Stimulated activated naive CD8-positive, alpha-beta T cell treated with anti-CD3 and anti-CD28 coated beads, Interleukin-15, Interleukin-2, amounts not matched to agents 100 U/mL and 50 U/mL, for 24 hours (primary cell): ENCODE results near the gene TDP2.
"Not testable (repeated sequence)": the region's sequence is repeated elsewhere in the genome, so short reads cannot be mapped to it uniquely, and the experiment has no call there.

Experiments
- ATAC-seq: fragments of 150-1000 bp; cut with Tn5 transposase; one replicate; pipeline ENCODE4 v1.10.0; 2021
- DNase-seq: peaks from one replicate; pipeline ENCODE4 v3.0.0; 2021

Gene TDP2

DNA sequence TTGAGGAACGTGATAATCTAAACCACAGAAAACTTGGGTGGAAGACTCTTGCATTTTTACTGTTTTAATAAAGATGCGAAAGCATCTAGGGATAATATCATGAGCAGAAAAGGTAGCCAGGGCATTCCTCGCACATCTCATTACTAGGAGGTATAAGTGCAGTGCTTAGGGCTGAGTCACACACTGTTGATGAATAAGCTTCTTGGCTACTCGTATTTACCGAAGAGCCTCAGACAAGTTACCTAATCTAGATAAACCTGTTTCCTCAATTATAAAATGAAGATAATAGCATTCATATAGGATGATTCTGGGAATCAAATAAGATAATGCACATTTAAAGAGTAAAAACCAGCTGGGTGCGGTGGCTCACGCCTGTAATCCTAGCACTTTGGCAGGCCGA lies 19.9 kb downstream of the TDP2 start:
- no peak for DNase-seq
- ATAC-seq, result no peak

DNA sequence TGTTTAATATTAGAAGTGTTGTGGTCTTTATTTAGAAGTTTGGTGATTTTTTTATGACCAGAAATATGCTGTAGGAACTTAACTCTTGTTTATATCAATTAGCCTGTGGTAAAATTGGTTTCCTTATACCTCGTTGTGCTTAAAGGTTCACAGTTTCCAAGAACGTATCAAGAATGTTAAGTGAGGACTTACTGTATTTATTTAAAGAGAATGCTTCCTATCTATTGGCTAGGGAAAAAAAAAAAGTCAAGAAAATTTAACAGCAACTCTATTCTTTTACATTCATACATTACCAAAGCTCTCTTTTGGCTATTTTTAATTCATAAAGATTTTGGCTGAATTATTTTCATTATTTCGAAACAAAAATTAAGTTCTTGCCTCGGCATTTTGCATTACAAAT lies 22.3 kb downstream of the TDP2 start:
- no peak for ATAC-seq
- DNase-seq, result no peak

DNA sequence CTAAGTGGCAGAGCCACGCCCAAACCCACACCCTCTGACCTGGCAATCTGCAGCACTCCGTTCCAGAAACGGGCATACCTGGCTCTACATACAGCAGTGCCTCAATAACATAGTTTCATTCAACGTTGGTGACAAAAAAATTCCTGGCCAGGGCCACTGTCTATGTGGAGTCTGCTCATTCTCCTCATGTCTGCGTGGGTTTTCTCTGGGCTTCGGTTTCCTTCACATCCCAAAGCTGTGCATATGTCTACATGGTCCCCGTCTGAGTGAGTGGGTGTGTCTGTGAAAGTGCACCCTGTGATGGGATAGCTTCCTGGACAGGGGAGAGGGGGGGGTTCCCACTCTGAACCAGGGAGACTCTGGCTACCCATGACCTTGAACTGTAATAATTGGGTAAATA lies 22.8 kb downstream of the TDP2 start:
- no peak for ATAC-seq
- DNase-seq, result no peak

DNA sequence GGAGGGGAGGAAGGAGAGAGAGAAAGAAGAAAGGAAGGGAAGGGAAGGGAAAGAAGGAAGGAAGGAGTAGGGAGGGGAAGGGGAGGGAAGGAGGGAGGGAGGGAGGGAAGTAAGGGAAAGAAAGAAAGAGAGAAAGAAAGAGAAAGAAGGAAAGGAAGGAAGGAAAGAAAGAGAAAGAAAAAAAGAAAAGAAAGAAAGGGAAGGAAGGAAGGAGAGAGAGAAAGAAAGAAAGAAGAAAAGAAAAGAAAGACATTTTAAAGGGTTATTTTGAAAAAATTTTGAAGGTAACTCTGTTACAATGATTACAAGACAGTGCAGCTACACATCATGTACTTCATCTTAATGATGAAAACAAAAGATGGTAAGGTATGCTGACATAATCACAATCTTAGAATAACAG lies 24.6 kb downstream of the TDP2 start:
- ATAC-seq, result no peak

DNA sequence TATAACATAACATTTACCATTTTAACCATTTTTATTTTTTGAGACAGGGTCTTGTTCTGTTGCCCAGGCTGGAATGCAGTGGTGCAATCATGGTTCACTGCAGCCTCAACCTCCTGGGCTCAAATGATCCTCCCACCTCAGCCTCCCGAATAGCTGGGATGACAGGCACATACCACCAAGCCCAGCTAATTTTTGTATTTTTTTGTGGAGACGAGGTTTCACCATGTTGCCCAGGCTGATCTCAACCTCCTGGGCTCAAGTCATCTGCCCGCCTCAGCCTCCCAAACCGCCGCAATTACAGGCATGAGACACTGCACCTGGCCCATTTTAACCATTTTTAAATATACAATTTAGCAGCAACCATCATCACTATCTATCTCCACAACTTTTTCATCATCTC lies 26.1 kb downstream of the TDP2 start:
- DNase-seq, ATAC-seq: not testable (repeated sequence)

More for the DNA sequence above, 24.6 kb downstream of the TDP2 start:
- DNase-seq, result no peak

DNA sequence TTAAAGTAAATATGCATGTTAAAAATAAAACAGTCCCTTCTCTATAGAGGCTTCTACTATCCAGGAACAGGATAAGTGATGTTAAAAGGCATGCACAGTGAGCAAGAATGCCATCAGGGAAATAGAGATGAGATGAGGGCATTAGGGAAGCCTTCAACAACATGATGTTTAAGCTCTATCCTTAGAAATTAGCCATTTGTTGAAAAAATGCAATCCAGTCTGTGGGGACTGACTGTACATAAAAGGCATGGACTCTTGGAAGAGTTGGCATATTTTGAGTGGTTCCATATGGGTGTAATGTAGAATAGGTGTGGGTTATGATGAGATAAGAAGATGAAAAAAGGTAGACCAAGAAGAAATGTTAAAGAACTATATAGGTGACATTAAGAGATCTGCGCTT lies 26.5 kb downstream of the TDP2 start:
- ATAC-seq, result no peak
- no peak for DNase-seq

DNA sequence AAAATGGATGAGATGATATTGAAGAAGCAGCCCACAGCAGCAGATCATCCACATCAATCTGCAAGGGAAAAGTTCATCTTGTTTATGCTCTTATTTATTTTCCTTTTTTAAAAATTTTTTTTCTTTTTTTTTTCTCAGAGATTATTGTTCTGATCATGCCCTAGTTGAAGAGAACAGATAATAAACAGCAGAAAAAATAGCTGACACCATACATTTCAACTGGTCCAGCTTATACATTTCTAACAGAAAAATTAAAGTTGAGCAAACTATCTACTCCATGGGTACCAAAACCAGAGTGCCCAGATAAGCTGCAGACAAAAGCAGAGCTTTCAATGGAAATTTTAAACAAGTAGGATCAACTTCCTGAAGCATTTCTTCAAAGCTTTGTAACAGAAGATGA lies 30.0 kb downstream of the TDP2 start:
- no peak for DNase-seq
- no peak for ATAC-seq

DNA sequence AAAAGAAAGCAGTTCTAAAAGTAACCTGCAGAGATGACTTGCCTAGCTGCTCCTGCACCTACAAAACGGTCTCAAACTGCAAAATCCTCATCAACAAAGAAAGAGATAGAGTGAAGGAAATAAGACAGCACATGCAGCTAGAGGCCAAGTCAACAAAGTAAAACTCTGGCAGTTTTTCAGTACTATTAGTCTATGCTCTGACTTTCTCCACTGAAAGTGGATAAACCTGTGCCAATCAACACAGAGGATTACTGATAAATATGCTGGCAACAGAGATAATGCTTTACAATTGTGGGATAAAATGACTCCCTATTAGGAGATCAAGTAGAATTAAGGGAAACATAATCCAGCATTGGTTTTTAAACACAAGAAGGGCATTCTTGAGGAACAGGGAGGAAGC lies 34.1 kb downstream of the TDP2 start:
- no peak for ATAC-seq

DNA sequence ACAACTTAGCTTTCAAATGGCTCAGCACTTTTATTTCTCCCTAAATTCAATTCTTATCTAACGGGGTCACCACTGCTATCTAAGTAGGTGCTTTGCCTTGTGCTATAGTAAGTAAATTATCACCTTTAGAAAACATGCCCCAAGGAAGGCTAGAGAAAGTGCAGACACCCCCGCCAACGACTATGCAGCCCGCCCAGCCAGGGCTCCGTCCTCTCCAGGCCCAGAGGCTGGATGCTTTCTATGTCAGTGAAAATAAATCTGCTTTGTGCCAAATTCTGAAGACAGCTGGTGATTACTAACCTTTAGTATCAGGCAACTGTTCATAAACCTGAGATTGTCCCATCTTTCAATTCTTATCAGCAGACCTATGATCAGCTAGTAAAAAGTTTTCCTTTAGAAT lies 35.0 kb downstream of the TDP2 start:
- ATAC-seq, result no peak

More for the DNA sequence above, 34.1 kb downstream of the TDP2 start:
- DNase-seq, result no peak

DNA sequence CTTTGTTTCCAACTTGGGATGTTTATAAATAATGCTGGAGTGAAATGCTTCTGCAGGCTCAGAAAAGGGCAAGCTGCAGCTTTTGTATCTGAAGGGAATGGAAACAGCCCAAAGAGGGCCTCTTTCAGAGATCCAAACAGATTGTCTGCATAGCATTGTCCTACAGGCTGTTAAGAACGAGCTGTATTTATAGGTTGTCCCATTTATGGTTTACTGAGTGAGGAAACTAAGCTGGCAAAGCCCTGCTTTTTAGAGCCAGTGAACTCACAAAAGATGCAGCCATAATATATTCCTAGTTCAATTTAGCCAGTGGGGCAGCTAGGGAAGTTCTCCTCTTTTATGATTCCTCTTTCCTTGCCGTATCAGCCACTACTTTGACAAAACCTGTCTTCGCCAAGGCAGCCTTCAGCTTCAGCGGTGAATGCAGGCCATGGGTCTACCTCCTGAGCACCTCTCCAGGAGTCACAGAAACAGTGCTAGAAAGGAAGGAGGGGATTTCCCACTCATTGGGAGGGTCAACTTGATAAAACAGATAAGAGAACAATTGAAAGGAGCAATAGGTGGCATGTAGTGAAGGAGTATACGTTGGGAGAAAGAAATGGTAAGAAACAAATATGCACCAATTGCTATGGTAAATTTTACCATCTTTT lies 35.7 kb downstream of the TDP2 start:
- no peak for DNase-seq
- no peak for ATAC-seq

More for the DNA sequence above, 35.0 kb downstream of the TDP2 start:
- no peak for DNase-seq

DNA sequence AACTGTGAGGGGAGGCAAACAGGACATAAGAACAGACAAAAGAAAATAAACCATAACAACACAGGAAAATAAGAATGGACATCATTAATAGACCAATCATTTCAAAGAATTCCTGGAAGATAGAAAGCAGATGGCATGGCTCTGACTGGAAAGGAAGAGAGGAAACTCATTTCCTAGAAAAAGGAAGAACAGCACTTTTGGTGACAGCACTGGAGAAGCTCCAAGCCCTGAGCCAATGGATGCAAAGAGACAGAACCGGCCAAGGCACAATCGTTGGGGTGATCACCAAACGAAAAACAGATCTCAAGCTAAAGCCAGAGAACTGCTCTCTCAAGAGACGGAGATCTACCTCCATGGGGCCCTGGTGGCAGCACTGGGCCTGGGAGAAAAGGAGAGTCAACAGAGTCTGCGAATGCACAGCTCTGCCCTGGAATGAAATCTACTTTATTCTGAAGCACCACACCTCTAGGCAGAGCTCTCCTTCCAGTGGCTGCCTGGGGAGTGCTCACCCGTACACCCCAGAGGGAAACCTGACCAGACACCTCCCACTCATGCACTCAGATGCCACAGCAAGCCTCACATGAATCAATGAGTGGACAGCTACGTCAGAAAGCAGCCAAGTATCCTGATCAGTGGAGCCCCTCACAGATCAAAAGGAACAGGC lies 44.9 kb downstream of the TDP2 start:
- DNase-seq (no peak), ATAC-seq (no peak)

DNA sequence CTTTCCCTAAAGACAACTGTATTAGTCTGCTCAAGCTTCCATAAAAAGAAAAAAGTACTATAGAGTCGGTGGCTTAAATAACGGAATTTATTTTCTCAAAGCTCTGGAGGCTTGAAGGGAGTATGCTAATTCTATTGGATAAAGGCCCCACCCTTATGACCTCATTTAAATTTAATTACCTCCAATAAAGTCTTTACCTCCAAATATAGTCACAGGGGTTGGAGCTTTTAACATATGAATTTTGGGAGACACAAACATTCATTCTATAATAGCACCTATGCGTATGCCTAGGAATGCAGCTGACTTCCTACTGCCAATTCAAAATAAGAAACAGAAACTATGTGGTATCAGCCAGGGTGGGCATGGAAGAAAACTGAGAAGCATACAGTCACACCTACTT lies 46.1 kb downstream of the TDP2 start:
- ATAC-seq (no peak), DNase-seq (no peak)

DNA sequence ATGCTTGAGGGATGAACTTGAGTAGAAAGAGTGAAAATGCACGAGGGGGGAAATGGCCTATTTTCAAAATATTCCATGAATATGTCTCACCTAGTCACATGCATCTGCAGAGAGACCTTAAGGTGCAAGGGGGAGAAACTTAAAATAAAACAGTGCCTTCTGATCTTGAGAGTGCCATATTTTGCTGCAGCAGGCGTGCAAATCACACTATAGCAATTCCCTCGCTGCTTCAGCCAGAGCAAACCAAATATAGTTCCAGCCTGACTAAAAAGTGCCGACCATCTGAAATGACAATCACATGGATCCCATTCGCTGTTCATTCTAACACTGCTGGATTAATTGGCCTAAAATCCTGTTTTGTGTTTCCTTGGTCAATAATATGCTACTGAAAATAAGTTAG lies 47.0 kb downstream of the TDP2 start:
- no peak for ATAC-seq

DNA sequence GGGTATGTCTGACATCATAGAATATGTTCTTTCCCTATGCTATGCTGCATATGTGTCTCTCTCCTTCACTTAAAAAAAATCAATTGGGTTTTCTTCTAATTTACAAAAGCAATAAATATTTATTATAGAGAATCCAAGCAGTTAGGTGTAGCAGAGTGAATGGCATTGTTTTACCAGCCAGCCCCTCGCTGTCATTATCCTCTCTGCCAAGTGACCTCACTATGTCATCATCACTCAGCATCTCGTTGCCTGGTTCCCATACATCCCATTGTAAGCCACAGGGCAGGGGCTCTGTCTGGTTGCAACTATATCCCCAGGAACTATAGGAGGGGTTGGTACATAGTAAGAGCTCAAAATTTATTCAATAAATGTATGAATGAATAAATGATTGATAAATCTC lies 52.1 kb downstream of the TDP2 start:
- DNase-seq (no peak), ATAC-seq (no peak)

More for the DNA sequence above, 47.0 kb downstream of the TDP2 start:
- no peak for DNase-seq

DNA sequence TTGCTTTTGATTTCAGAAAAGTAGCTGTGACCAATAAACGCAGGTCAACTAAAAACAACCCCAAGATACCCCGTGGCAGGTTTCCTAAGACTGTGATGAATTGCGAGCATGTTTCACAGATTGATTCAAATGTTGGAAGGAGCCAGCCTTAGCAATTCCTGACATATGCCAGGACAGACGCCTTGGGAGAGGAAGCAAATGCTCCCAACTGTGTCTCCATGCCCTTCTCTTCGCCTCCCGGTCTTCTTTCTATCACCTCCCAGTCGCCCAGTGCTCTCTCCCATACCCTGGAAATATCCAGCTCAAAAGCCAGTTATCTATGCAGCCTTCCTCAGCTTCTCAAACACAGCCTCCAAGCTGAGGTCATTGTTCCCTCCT lies 52.7 kb downstream of the TDP2 start:
- ATAC-seq, result peak; percentile 19
- DNase-seq, result no peak

DNA sequence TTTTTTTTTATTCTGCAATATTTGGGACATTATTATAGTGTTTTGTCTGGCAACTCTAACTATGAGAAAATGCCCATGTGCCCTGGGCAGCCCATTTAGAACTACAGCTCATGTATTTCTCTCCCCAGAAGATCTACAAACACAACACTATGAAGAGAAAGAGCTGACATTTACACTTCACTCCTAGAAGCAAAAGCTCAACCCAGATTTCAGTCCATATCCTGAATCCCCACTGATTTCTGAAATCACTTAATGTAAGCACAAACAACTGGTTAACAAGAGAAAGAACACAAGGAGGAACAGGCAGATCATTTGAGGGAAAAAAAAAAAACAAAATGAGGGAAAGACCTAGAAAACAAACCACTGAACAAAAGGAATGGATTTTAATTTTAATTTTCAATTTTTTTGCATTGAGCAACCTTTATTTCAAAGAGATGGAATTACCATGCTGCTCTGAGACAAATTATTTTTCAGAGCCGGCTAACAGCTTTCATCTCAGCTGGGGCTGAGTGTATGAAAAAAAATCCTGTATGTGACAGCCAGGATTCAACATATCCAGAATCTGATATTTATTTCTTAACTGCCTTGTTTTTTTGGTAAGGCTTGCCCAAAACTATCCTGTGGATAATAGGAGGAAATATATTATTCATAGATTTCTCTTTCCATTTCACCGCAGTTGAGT lies 53.2 kb downstream of the TDP2 start:
- ATAC-seq, result no peak

DNA sequence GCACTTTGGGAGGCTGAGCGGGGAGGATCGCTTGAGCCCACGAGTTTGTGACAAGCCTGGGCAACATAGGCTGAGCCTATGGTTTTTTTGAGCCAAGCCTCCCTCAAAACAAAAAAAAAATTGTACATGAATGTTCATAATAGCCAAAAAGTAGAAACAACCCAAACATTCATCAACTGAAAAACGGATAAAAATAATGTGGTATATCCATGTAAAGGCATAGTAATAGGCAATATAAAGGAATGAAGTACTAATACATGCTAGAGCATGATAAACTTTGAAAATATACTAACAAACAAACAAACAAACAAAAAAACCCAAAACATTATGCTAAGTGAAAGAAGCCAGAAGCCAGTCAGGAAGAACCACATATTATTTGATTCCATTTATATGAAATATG lies 56.0 kb downstream of the TDP2 start:
- no peak for DNase-seq
- no peak for ATAC-seq

More for the DNA sequence above, 53.2 kb downstream of the TDP2 start:
- no peak for DNase-seq

DNA sequence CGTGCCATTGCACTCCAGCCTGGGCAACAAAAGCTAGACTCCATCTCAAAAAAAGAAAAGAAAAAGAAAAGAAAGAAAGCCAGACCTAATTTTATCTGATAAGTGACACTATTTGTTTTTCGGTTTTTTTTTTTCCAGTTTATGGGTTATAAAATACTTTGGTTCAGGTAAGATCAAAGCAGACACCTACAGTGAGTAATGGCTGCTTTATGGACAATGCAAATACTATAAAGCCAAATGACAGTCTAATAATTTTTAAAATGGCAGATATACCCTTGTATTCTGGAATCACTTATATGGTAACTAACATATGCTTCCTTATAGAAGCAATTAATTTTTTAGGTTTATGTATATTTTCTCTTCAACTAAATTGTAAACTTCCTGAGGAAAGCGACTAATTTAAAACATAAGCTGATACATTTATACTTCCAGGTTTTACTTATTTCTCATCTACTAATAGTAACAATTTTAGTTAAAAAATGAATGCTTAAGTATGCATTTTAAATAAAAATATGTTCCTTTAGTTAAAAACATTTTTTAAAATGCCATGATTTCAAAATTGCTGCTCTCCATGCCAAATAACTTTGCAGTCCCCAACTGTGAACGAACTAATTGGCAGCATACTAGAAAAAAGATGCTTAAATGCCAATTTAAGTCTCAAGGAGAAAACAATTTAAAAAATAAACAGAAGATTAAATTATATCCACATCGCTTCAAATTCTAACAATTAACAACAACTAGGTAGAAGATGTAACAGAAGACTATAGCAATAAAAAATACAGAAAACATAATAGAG lies 59.2 kb downstream of the TDP2 start:
- no peak for ATAC-seq
- DNase-seq, result no peak

DNA sequence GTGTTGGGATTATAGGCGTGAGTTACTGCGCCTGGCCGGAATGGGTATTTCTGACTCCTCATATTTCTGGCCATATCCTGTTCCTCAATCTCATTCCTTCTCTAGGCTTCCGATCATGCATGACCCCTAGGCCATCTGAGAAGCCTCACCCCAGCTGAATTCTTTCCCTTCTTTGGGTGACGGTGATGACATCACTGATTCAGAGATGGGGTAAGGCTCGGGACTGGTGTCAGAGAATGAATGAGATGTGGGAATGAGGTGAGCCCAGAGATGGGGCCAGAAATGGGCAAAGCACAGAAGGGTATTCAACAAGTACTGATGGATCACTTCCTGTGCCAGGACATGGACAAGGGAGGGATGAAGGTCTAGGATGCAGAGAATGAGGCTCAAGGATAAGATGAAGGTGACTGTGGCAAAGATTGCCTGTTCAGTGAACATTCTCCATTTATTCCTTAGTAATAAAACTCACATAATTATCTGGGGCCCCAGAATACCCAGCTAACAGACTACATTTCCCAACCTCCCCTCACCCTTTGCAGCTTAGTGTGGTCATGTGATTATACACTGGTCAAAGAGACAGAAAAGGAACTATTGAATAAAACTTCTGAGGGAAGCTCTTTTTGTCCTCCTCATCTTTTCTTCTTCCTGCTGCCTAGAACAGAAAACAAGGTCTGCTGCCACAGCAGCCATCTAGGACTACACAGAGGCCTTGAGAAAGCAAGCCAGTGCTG lies 60.3 kb downstream of the TDP2 start:
- ATAC-seq (no peak), DNase-seq (no peak)

DNA sequence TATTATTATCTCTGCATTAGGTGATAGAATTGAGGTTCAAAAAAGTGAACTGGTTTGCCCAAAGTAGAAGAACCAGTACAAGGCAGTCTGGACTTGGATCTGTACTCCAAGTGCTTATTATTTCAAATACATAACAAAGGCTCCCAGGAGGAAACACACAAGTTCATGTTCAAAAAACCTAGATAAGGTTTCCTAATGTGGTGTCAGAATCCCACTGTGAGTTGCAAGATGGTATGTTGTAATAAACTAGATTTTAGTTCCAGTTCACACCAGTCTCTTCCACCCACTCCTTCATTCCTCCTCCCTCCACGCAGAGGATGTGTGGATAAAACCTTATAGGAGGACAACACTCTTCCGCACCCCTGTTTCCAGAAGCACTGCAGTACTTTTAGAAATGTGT lies 63.5 kb downstream of the TDP2 start:
- DNase-seq, result no peak
- no peak for ATAC-seq

DNA sequence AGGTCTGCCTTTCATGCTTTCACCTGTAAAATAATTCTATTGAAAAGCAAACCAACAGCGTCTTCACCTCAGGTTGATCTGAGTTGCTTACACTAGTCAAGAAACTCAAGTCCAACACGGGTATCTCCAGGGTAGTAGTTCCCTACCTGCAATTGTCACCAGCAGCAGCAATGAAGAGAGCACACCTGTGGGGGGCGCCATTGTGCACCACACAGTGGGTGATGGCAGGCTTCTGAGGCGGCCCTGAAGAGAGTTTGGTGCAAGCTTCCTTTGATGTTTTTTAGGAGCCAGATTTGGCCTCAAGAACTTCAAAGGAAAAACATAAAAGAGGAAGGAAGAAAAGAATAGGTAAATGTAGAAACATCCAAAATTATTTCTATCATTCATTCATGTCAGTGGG lies 65.8 kb downstream of the TDP2 start:
- ATAC-seq (no peak), DNase-seq (peak; percentile 9)
